HCT116 (cell line): ENCODE measurements around the gene APC2. TPM values are rescaled to one million over a fixed set of nuclear protein-coding genes. Genes with fewer than 3 reads are reported as not detected.

Experiments used
- ATAC-seq: fragments of 200-7000 bp; cut with Tn5 transposase; 2 replicates; pipeline ENCODE4 v1.9.1; 2020; ENCODE audit warnings: mild to moderate bottlenecking, moderate library complexity
- BruUV-seq: library from RNA; stranded (reverse); fragments of 400-500 nt; replicated peaks from 2 replicates; lab custom pipeline; 2021; lab: Mats Ljungman, UMichigan
- CTCF ChIA-PET: fragments of 300-600 bp; sonication (Branson Sonifier 250); formaldehyde crosslinking; loops from one replicate; lab custom pipeline; 2021; ENCODE audit warnings: antibody characterized with exemption; lab: Charles Lee
- POLR2A ChIA-PET: fragments of 300-600, 350-600 bp; sonication (Branson Sonifier 250); formaldehyde crosslinking; loops from one replicate; lab custom pipeline; 2021; ENCODE audit warnings: antibody characterized with exemption; lab: Charles Lee
- RAD21 ChIA-PET, 2 experiments: fragments of 300-600 bp; sonication (Branson Sonifier 250); formaldehyde crosslinking; loops; one replicate each; lab custom pipeline; 2023; ENCODE audit warnings: low total read pairs in 2 of 2; ENCODE audit not compliant: uncharacterized antibody in 2 of 2, unreplicated experiment in 2 of 2, low non-redundant PET in 1 of 2; lab: Charles Lee
- DNase-seq: peaks from one replicate; pipeline ENCODE4 v3.0.0-alpha.2; 2010; ENCODE audit warnings: low read depth, low spot score
- H2AFZ ChIP-seq: fragments of 200-600 bp; shearing (Covaris generic), sonication (generic); 2 replicates; pipeline ENCODE4 v1.6.1; 2017; ENCODE audit warnings: low read depth, mixed run types, mixed read lengths, antibody characterized with exemption, low read length; ENCODE audit not compliant: poor library complexity, severe bottlenecking
- H3K27ac ChIP-seq: 2 replicates; pipeline ENCODE4 v1.5.1; 2012; ENCODE audit warnings: low read depth, low read length
- H3K27me3 ChIP-seq: fragments of 200-600 bp; sonication (generic); 2 replicates; pipeline ENCODE4 v1.6.1; 2016; ENCODE audit warnings: mixed run types, low read length, mixed read lengths; ENCODE audit not compliant: insufficient read depth
- H3K36me3 ChIP-seq, 2 experiments: fragments of 200-500 bp in 1 of 2; fragments of 200-600 bp in 1 of 2; sonication (Bioruptor generic) in 1 of 2; sonication (generic) in 1 of 2; 2 replicates each; pipeline versions ENCODE4 v1.5.1 to v1.6.1; 2014 to 2016; ENCODE audit warnings: low read length in 2 of 2, inconsistent platforms in 1 of 2, mixed read lengths in 1 of 2, mixed run types in 1 of 2; ENCODE audit not compliant: insufficient read depth in 2 of 2, control insufficient read depth in 1 of 2
- H3K4me1 ChIP-seq, 2 experiments: fragments of 200-600 bp in 1 of 2; sonication (generic) in 1 of 2; 2 replicates each; pipeline versions ENCODE4 v1.5.1 to v1.6.1; 2012 to 2017; ENCODE audit warnings: low read length in 2 of 2, inconsistent platforms in 1 of 2, mild to moderate bottlenecking in 1 of 2, mixed read lengths in 1 of 2, mixed run types in 1 of 2, moderate library complexity in 1 of 2; ENCODE audit not compliant: insufficient read depth in 2 of 2, control insufficient read depth in 1 of 2
- H3K4me2 ChIP-seq: fragments of 200-600 bp; sonication (generic); 2 replicates; pipeline ENCODE4 v1.6.1; 2017; ENCODE audit warnings: mixed run types, low read length, mixed read lengths
- H3K4me3 ChIP-seq, 2 experiments: fragments of 200-600 bp in 1 of 2; sonication (generic) in 1 of 2; replicated peaks in 1 of 2; 2 replicates each; pipeline ENCODE4 v1.5.1; 2011 to 2016; ENCODE audit warnings: low read length in 2 of 2, control low read depth in 1 of 2, low read depth in 1 of 2, mild to moderate bottlenecking in 1 of 2, mixed read lengths in 1 of 2, mixed run types in 1 of 2
- H3K79me2 ChIP-seq: fragments of 200-600 bp; sonication (generic); 2 replicates; pipeline ENCODE4 v1.6.1; 2017; ENCODE audit warnings: mild to moderate bottlenecking, mixed run types, low read length, moderate library complexity, mixed read lengths; ENCODE audit not compliant: insufficient read depth
- H3K9ac ChIP-seq: fragments of 200-600 bp; sonication (generic); 2 replicates; pipeline ENCODE4 v1.6.1; 2016; ENCODE audit warnings: low read length, mixed read lengths
- H3K9me2 ChIP-seq: fragments of 200-600 bp; sonication (generic), shearing (Covaris generic); 2 replicates; pipeline ENCODE4 v1.6.1; 2017; ENCODE audit warnings: mixed run types, mild to moderate bottlenecking, moderate library complexity; ENCODE audit not compliant: insufficient read depth
- H3K9me3 ChIP-seq, 2 experiments: fragments of 200-500 bp in 1 of 2; fragments of 200-600 bp in 1 of 2; sonication (Bioruptor generic) in 1 of 2; sonication (generic) in 1 of 2; 2 replicates each; pipeline ENCODE4 v1.6.1; 2014 to 2017; ENCODE audit warnings: low read length in 2 of 2, mixed read lengths in 2 of 2, inconsistent platforms in 1 of 2, low read depth in 1 of 2, mild to moderate bottlenecking in 1 of 2, mixed run types in 1 of 2, moderate library complexity in 1 of 2; ENCODE audit not compliant: control insufficient read depth in 1 of 2, insufficient read depth in 1 of 2
- H4K20me1 ChIP-seq: fragments of 200-600 bp; sonication (generic), shearing (Covaris generic); 2 replicates; pipeline ENCODE4 v1.6.1; 2017; ENCODE audit warnings: mixed run types, mild to moderate bottlenecking, moderate library complexity; ENCODE audit not compliant: insufficient read depth
- ATF3 ChIP-seq: IDR thresholded peaks from 2 replicates; pipeline ENCODE4 v1.6.1; 2012
- CBX3 ChIP-seq: IDR thresholded peaks from 2 replicates; pipeline ENCODE4 v1.6.1; 2012; ENCODE audit warnings: low read depth
- CEBPB ChIP-seq: IDR thresholded peaks from 2 replicates; pipeline ENCODE4 v1.6.1; 2012; ENCODE audit warnings: low read depth
- EGR1 ChIP-seq: IDR thresholded peaks from 2 replicates; pipeline ENCODE4 v1.6.1; 2012; ENCODE audit warnings: low read depth
- ELF1 ChIP-seq: IDR thresholded peaks from 2 replicates; pipeline ENCODE4 v1.6.1; 2012; ENCODE audit warnings: low read depth, borderline replicate concordance
- EZH2phosphoT487 ChIP-seq: fragments of 200-600 bp; IDR thresholded peaks from 2 replicates; pipeline ENCODE4 v1.6.1; 2018; ENCODE audit warnings: antibody characterized with exemption, borderline replicate concordance
- POLR2A ChIP-seq: IDR thresholded peaks from 2 replicates; pipeline ENCODE4 v1.7.0; 2011; ENCODE audit warnings: borderline replicate concordance; ENCODE audit not compliant: insufficient read depth, insufficient read length; ENCODE audit errors: extremely low read depth
- POLR2AphosphoS5 ChIP-seq: IDR thresholded peaks from 2 replicates; pipeline ENCODE4 v1.6.1; 2011; ENCODE audit warnings: mild to moderate bottlenecking, low read depth, low read length, moderate library complexity
- REST ChIP-seq: IDR thresholded peaks from 2 replicates; pipeline ENCODE4 v1.6.1; 2012; ENCODE audit warnings: low read depth
- SIN3A ChIP-seq: IDR thresholded peaks from 2 replicates; pipeline ENCODE4 v1.6.1; 2012; ENCODE audit warnings: low read depth
- SRF ChIP-seq: IDR thresholded peaks from 2 replicates; pipeline ENCODE4 v1.6.1; 2012; ENCODE audit warnings: low read depth
- ZFX ChIP-seq: fragments of 450-650 bp; IDR thresholded peaks from 2 replicates; pipeline ENCODE4 v1.6.1; 2017
- ZNF274 ChIP-seq: fragments of 200-500 bp; sonication (Bioruptor generic); IDR thresholded peaks from 2 replicates; pipeline ENCODE4 v1.6.1; 2014; ENCODE audit warnings: mild to moderate bottlenecking, low read depth, low read length, inconsistent platforms
- intact Hi-C: fragments of 100-400 bp; cut with micrococcal nuclease; formaldehyde crosslinking; loops from 2 replicates; pipeline ENCODE4 v1.10.0; 2022
- total RNA-seq: library from RNA; stranded (reverse); gene quantifications from one replicate; pipeline ENCODE4 v1.2.1, GENCODE V29; 2021; ENCODE audit not compliant: unreplicated experiment
- TF ChIP-seq, protein P1 (sequence below): IDR thresholded peaks from 2 replicates; pipeline ENCODE4 v1.6.1; 2012

The APC2 gene
- total RNA-seq, 1 experiment from 2014 or later, result 1.6 TPM

- no peak for ATAC-seq
- POLR2A ChIA-PET, result no interaction called here
- Histone ChIP-seq H3K27me3 (no peaks in the 10 kb centered on the region), H3K4me3 (no peak overlapping the region), H3K4me2 (no peak overlapping the region), H4K20me1 (no peaks in the 10 kb centered on the region), H3K27ac (no peak overlapping the region), H3K79me2 (peaks cover 34% of the 10 kb centered on the region), H3K4me1 (peaks cover 10 to 19% of the 10 kb centered on the region in 2 experiments; a peak in 3 of 4 replicates), H3K9me3 (no peaks in the 10 kb centered on the region), H3K36me3 (peaks cover 31 to 43% of the 10 kb centered on the region in 2 experiments; a peak in 3 of 4 replicates), H3K9ac (no peak overlapping the region), H3K9me2 (no peaks in the 10 kb centered on the region), H2AFZ (no peak overlapping the region)
- CTCF ChIA-PET, result no interaction called here
- no peak for DNase-seq
- no peak for TF ChIP-seq CEBPB
- intact Hi-C loops, result no loop called here
- BruUV-seq, result no TSS peak
- RAD21 ChIA-PET, result no interaction called here
These were observed 16.5 kb upstream of the APC2 start for GRCh38 chr19:1433119-1434039.

DNA sequence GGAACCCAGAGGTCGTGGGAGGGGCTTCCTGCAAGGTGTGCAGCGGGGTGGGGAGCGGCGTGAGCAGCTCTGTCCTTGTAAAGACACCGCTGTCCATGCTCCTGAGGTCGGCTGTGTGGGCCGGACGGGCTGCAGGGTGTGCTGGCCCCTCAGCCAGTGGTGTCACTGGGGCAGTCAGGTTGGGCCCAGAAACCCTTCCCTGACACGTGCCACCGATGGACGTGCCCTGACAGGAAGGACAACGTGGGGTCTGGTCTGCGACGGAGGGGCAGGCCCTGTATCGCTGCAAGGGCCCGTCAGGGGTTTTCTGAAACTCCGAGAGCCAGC, 15.9 kb upstream of the APC2 start:
- TF ChIP-seq ATF3 (no peak), ELF1 (no peak), EGR1 (no peak), POLR2AphosphoS5 (no peak), SIN3A (no peak), POLR2A (no peak), ZNF274 (no peak), EZH2phosphoT487 (no peak), ZFX (no peak), SRF (no peak), CEBPB (no peak), REST (no peak), CBX3 (no peak)
- TF ChIP-seq, protein P1, sequence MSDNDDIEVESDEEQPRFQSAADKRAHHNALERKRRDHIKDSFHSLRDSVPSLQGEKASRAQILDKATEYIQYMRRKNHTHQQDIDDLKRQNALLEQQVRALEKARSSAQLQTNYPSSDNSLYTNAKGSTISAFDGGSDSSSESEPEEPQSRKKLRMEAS, result no peak
- no peaks in the 10 kb centered on the region for H3K9me2 ChIP-seq
- no peak overlapping the region for H2AFZ ChIP-seq
- H3K27me3 ChIP-seq, result no peaks in the 10 kb centered on the region
- intact Hi-C loops, result no loop called here
- no peaks in the 10 kb centered on the region for H3K9me3 ChIP-seq
- ChIA-PET POLR2A (no interaction called here), CTCF (no interaction called here), RAD21 (no interaction called here)
- H3K36me3 ChIP-seq, result peaks cover 27 to 38% of the 10 kb centered on the region in 2 experiments; a peak in 3 of 4 replicates
- H3K4me1 ChIP-seq, result peaks cover 10 to 19% of the 10 kb centered on the region in 2 experiments; a peak in 3 of 4 replicates
- H3K79me2 ChIP-seq, result peaks cover 34% of the 10 kb centered on the region
- DNase-seq (no peak), ATAC-seq (no peak)
- H3K27ac ChIP-seq, result no peak overlapping the region
- no peaks in the 10 kb centered on the region for H4K20me1 ChIP-seq
- H3K9ac ChIP-seq, result no peak overlapping the region
- no TSS peak for BruUV-seq
- no peak overlapping the region for H3K4me2 ChIP-seq
- H3K4me3 ChIP-seq, result no peak overlapping the region
